Measurements from ENCODE around the gene IP6K1.

DNA sequence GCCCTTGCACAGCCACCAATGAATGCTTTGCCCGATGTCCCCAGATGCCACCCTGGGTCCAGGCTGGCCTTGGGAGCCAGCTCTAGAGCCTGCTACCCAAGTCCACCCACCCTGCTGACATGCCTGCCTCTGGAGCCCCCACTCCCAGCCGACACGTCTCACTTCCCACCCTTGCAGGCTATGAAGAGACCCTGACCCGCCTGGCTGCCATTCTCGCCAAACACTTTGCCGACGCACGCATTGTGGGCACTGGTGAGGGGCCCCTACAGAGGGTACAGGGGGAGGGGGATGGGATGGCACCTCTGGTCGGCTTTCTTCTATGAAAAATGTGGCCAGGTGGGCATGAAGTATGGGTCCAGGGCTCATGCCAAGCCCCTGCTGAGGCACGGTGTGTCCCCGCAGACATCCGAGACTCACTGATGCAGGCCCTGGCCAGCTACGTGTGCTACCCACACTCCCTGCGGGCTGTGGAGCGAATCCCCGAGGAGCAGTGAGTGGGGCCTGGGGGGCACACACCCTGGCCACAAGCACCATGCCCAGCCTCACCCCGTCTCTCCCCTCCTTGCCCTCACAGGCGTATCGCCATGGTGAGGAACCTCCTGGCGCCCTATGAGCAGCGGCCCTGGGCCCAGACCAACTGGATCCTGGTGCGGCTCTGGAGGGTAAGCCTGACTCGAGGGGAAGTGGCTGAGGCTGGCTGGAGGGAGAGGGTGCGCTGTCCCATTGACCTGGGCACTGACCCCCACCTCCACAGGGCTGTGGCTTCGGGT lies 72.8 kb downstream of the IP6K1 start:
- no peak for TF ChIP-seq POLR2A (IDR thresholded peaks at IDR 0.05)
- TF ChIP-seq, protein P1, sequence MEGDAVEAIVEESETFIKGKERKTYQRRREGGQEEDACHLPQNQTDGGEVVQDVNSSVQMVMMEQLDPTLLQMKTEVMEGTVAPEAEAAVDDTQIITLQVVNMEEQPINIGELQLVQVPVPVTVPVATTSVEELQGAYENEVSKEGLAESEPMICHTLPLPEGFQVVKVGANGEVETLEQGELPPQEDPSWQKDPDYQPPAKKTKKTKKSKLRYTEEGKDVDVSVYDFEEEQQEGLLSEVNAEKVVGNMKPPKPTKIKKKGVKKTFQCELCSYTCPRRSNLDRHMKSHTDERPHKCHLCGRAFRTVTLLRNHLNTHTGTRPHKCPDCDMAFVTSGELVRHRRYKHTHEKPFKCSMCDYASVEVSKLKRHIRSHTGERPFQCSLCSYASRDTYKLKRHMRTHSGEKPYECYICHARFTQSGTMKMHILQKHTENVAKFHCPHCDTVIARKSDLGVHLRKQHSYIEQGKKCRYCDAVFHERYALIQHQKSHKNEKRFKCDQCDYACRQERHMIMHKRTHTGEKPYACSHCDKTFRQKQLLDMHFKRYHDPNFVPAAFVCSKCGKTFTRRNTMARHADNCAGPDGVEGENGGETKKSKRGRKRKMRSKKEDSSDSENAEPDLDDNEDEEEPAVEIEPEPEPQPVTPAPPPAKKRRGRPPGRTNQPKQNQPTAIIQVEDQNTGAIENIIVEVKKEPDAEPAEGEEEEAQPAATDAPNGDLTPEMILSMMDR (IDR thresholded peaks at IDR 0.05) = no peak
